CD8-positive, alpha-beta memory T cell (primary cell): ENCODE measurements around the gene CRYBB2. TPM values are rescaled to one million over a fixed set of nuclear protein-coding genes. Genes with fewer than 3 reads are reported as not detected.

ENCODE experiments used
- polyA plus RNA-seq: library from polyadenylated mRNA; unstranded; fragments of 300-500 nt; fragmentation: Illumina TruSeq; gene quantifications from one replicate; pipeline ENCODE4 v1.2.3, GENCODE V29; 2021
- total RNA-seq, 2 experiments: library from RNA; stranded (reverse); gene quantifications; one replicate each; pipeline ENCODE4 v1.2.3, GENCODE V29; 2021

CRYBB2 gene
- total and polyA plus RNA-seq, 3 experiments from 2014 or later: not detected

Other genes starting within 250 kb of the CRYBB2 start
- under 1 TPM; 0.26 to 0.47 TPM for gene CRYBB3, start 19.8 kb upstream of the CRYBB2 start, total RNA-seq
- gene CRYBB3, start 19.8 kb upstream of the CRYBB2 start, polyA plus RNA-seq: not detected